ENCODE measurements around the gene HENMT1. TPM values are rescaled to one million over a fixed set of nuclear protein-coding genes. Genes with fewer than 3 reads are reported as not detected.
A peak's percentile ranks its signal among the peaks of the same experiment; 100 is the strongest.
"Not testable (repeated sequence)": the region's sequence is repeated elsewhere in the genome, so short reads cannot be mapped to it uniquely, and the experiment has no call there.

The HENMT1 gene
- total and polyA plus RNA-seq, 2 experiments from 2014 or later = 3.8 to 4.7 TPM

GRCh38 chr1:108704496-108704895 is 43.6 kb upstream of the HENMT1 start:
- H3K4me1 ChIP-seq (ENCODE audit: insufficient read depth) = no peaks in the 10 kb centered on the region
- TF ChIP-seq EZH2 (IDR thresholded peaks at IDR 0.05; ENCODE audit: borderline replicate concordance) = no peak
- no peak for TF ChIP-seq CTCF (IDR thresholded peaks at IDR 0.05; ENCODE audit: poor library complexity)
- TF ChIP-seq EZH2phosphoT487 (IDR thresholded peaks at IDR 0.05; ENCODE audit: low read depth, severe bottlenecking, unreplicated experiment) = no peak
- no peak overlapping the region for H3K27ac ChIP-seq

GRCh38 chr1:108703939-108704338 is 43.0 kb upstream of the HENMT1 start:
- Histone ChIP-seq H3K36me3 (replicated peaks; ENCODE audit: insufficient read depth, low read depth) (no peaks in the 10 kb centered on the region), H3K4me1 (ENCODE audit: insufficient read depth) (no peaks in the 10 kb centered on the region), H3K79me2 (no peaks in the 10 kb centered on the region), H3K4me3 (no peak overlapping the region), H3K27me3 (no peaks in the 10 kb centered on the region), H3K27ac (no peak overlapping the region), H3K4me2 (no peak overlapping the region), H2AFZ (no peak overlapping the region), H4K20me1 (ENCODE audit: insufficient read depth, poor library complexity, severe bottlenecking) (no peaks in the 10 kb centered on the region), H3K9me3 (ENCODE audit: low read depth) (no peaks in the 10 kb centered on the region), H3K9me2 (replicated peaks; ENCODE audit: insufficient read depth) (no peaks in the 10 kb centered on the region)
- no peak for TF ChIP-seq EZH2 (IDR thresholded peaks at IDR 0.05; ENCODE audit: borderline replicate concordance)
- TF ChIP-seq EZH2phosphoT487 (IDR thresholded peaks at IDR 0.05; ENCODE audit: low read depth, severe bottlenecking, unreplicated experiment) = no peak
- no peak for TF ChIP-seq CTCF (IDR thresholded peaks at IDR 0.05; ENCODE audit: poor library complexity)
- 82% methylated on average over 6 of the region's 6 CpGs for WGBS (ENCODE audit: low lambda C conversion rate, missing lambda C conversion rate)
- DNase-seq (ENCODE audit: low spot score) = no peak

More at GRCh38 chr1:108704496-108704895, 43.6 kb upstream of the HENMT1 start:
- H3K9me2 ChIP-seq (replicated peaks; ENCODE audit: insufficient read depth) = no peaks in the 10 kb centered on the region
- no peak overlapping the region for H3K4me3 ChIP-seq
- no peaks in the 10 kb centered on the region for H3K27me3 ChIP-seq
- H3K9me3 ChIP-seq (ENCODE audit: low read depth) = no peaks in the 10 kb centered on the region
- 78% methylated on average over 2 of the region's 2 CpGs for WGBS (ENCODE audit: low lambda C conversion rate, missing lambda C conversion rate)
- H4K20me1 ChIP-seq (ENCODE audit: insufficient read depth, poor library complexity, severe bottlenecking) = no peaks in the 10 kb centered on the region
- H3K79me2 ChIP-seq = no peaks in the 10 kb centered on the region
- H3K36me3 ChIP-seq (replicated peaks; ENCODE audit: insufficient read depth, low read depth) = no peaks in the 10 kb centered on the region
- H3K4me2 ChIP-seq = no peak overlapping the region
- no peak overlapping the region for H2AFZ ChIP-seq
- peak; percentile 19 for DNase-seq (ENCODE audit: low spot score)

- H3K27ac ChIP-seq; H3K4me1 ChIP-seq (ENCODE audit: insufficient read depth); H3K9me3 ChIP-seq (ENCODE audit: low read depth); DNase-seq (ENCODE audit: low spot score); H3K4me2 ChIP-seq; H3K27me3 ChIP-seq; H3K36me3 ChIP-seq (replicated peaks; ENCODE audit: insufficient read depth, low read depth); H3K9me2 ChIP-seq (replicated peaks; ENCODE audit: insufficient read depth); H3K79me2 ChIP-seq; H4K20me1 ChIP-seq (ENCODE audit: insufficient read depth, poor library complexity, severe bottlenecking); H3K4me3 ChIP-seq; H2AFZ ChIP-seq: not testable (repeated sequence)
- WGBS (ENCODE audit: low lambda C conversion rate, missing lambda C conversion rate) = 95% methylated on average over 6 of the region's 6 CpGs
These were observed 41.2 kb upstream of the HENMT1 start for GRCh38 chr1:108702109-108702508.

GRCh38 chr1:108701176-108701849 is 40.4 kb upstream of the HENMT1 start:
- H3K4me1 ChIP-seq (ENCODE audit: insufficient read depth) = no peaks in the 10 kb centered on the region
- DNase-seq (ENCODE audit: low spot score) = no peak
- 89% methylated on average over 5 of the region's 5 CpGs for WGBS (ENCODE audit: low lambda C conversion rate, missing lambda C conversion rate)

More at GRCh38 chr1:108701176-108701849, 40.4 kb upstream of the HENMT1 start:
- H3K9me2 ChIP-seq (replicated peaks; ENCODE audit: insufficient read depth) = no peaks in the 10 kb centered on the region
- H3K27me3 ChIP-seq = no peaks in the 10 kb centered on the region
- no peaks in the 10 kb centered on the region for H3K9me3 ChIP-seq (ENCODE audit: low read depth)
- no peak overlapping the region for H3K4me3 ChIP-seq
- no peak overlapping the region for H3K27ac ChIP-seq
- peaks cover 4% of the 10 kb centered on the region for H3K36me3 ChIP-seq (replicated peaks; ENCODE audit: insufficient read depth, low read depth)
- H4K20me1 ChIP-seq (ENCODE audit: insufficient read depth, poor library complexity, severe bottlenecking) = peaks cover 3% of the 10 kb centered on the region
- no peak overlapping the region for H2AFZ ChIP-seq
- H3K4me2 ChIP-seq = no peak overlapping the region
- peaks cover 9% of the 10 kb centered on the region for H3K79me2 ChIP-seq
- no peak for TF ChIP-seq EZH2phosphoT487 (IDR thresholded peaks at IDR 0.05; ENCODE audit: low read depth, severe bottlenecking, unreplicated experiment)
